Limb (tissue), 2 donors: ENCODE data around the gene POLG2.
A peak's percentile ranks its signal among the peaks of the same experiment; 100 is the strongest.

ENCODE experiments used
- DNase-seq, 2 donors: peaks; one replicate each; pipeline ENCODE4 v3.0.0-alpha.2; 2016; ENCODE audit errors: extremely low spot score in 2 of 2

The POLG2 gene

GRCh38 chr17:64496786-64497564 lies at the start of gene POLG2:
POLG2 (minus strand) TSS chr17:64497054; CDS start chr17:64496968, 86 bp downstream.
- peak; percentile 93 to 95 for DNase-seq

- no peak for DNase-seq
Measured at GRCh38 chr17:64544742-64545141, 47.9 kb upstream of the POLG2 start.

DNA sequence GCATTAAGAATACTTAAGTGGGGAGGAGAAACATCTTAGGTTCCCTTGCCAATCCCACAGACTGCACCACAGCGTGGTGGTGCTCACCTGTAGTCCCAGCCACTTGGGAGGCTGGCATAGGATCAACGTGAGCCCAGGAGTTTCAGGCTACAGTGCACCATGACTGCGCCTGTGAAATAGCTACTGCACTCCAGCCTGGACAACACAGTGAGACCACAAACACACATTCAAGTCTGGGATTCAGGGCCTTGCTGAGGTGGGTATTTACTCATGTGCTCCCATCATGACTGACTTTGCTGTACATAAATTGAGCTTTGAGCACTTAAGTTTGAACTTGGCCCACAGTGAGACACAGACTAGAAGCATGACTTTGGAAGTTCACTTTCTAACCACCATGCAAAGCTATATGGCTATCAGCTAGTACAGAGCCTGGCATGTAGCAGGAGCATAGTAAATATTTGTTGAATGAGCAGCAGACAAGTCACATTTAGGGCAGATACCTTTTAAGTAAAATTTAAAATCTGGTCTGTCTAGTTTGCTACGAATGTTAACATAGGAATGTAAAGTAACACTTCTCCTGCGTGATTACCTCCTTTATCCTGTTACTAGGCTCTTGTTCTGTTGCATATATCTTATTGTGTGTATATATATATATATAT lies 43.4 kb upstream of the POLG2 start:
- no peak for DNase-seq

DNA sequence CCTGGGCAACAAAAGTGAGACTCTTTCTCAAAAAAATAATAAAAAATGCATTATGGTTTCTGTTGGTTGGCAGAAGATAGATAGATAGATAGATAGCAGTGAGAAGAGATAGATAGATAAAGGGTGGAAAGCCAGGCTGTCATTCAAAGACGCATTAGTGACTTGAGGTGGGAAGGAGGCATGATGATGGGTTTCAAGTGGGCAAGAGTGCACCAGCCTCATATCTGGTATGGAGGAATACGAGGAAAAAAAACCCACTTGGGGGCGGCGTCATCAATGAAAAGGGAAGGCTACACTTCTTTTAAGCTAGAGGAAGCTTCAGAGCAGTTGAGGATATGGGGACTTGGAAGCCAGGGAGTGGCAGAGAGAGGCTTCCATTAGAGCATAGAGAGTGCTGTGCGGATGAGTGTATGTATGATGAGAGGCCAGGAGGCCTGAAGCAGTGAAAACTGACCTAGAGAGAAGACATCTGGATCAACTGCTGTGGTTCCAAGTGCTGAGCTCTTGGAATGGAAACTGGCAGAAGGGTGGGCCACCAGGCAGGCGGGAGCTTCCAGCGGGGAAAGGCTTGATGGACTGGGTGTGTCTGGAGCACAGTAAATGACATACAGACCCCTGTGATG lies 41.8 kb upstream of the POLG2 start:
- DNase-seq: no peak

DNA sequence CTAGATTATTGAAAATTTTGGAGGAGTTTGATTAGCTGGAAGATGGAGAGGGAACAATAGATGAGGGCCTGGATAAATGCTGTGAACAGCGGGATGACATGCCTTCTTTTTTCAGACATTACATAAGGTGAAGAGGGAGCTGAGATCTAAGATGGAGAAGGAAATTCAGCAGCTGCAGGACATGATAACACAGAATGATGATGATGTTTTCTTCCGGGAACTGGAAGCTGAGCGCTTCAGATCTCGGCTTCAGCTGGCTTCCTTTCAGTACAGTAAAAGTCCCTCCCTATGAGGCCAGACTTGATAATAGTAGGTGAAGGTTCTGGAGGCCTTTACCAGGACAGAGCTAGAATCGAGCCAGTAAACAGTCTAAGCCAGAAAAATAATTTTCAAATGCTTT lies 40.6 kb upstream of the POLG2 start:
- DNase-seq: no peak

DNA sequence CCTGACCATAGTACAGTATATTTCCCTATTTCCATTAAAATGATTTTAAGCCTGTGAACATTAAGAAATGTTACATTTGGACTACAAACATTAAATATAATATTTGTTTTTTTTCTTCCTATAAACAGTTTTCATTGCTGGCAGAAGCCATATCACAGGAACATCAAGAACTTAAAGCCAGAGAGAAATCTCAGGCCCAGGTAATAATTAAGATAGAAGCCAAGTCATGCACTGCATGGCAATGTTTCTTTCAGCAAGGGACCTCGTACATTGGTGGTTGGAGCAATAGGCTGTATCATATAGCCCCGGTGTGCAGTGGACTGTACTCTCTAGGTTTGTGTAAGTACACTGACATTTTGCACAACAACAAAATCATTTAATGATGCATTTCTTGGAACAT lies 40.1 kb upstream of the POLG2 start:
- no peak for DNase-seq

DNA sequence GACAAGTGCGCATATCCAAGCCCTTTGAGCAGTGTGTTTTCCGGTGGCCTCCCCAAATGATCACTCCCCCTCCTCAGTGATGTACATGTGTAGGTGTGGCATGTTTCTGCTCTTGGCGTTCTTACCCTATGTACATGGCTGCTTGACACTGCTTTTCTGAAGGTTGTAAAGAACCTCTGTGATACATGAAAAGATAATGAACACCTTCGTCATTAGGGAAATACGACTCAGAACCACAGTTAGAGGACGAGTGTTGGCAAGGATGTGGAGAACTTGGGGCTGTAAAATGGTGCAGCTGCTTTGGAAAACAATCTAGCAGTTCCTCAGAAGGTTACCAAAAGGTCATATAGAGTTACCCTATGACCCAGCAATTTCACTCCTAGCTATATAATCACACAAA lies 38.5 kb upstream of the POLG2 start:
- no peak for DNase-seq

DNA sequence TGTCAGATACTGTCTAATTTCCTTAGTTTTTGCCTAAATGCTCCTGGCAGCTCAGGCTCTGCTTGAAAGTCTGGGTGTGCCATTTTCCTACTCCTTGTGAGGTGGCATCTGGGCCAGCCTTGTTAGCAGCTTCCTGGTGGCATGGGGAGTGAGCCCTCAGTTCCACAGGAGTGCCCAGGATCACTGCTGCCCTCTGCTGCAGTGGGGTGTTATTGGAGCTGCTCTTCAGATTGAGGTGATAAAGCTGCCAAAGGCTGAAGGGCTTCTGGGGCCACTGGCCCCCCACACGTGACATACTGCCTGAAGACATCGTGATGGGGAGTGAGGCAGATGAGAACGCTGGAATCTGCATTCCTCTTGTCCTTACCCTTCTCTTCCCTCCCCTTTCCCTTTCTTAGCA lies 37.3 kb upstream of the POLG2 start:
- DNase-seq: no peak

- DNase-seq: no peak
Measured at GRCh38 chr17:64533784-64534183, 36.9 kb upstream of the POLG2 start.

- no peak for DNase-seq
Measured at GRCh38 chr17:64532409-64532808, 35.6 kb upstream of the POLG2 start.

DNA sequence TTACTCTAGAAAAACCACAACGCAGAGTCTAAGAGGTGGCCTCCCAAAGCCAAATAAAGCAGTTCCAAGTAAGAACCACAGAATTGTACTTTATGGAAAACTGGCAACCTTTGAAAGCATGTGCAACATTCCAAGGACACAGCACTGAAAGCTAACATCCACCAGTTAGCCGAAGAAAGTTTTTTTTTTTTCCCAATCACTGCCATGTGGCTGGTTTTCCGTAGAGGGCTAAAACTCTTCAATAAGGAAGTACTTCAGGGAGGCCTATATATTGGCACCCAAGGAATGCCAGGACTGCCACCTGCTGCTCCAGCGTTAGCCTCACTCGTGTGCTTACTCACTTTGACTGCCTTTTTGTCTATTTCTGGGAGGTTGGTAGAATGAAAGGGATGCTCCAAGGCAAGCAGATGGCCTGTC lies 35.1 kb upstream of the POLG2 start:
- peak in 1 of 2 donors; percentile 38 for DNase-seq

- no peak for DNase-seq
Measured at GRCh38 chr17:64529221-64529620, 32.4 kb upstream of the POLG2 start.

DNA sequence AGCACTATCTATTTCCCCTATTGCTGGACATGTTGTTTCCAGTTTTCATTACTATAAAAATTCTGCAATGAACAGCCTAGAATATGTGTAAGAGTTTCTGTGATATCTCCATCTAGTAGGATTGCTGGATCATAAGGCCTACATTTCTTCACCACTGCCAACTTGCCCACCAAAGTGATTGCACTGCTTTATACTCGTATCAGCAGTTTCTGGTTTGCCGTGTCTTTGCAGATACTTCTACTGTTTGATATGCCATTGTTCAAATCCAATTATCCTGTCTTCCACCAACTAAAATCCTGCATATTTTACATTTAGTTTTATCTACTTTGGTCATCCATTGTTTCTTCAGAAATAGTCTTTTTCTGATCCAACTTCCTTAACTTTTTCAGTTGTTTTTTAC lies 31.1 kb upstream of the POLG2 start:
- DNase-seq: no peak

GRCh38 chr17:64520359-64520758 lies 23.5 kb upstream of the POLG2 start:
- DNase-seq: no peak

GRCh38 chr17:64519601-64520000 lies 22.7 kb upstream of the POLG2 start:
- no peak for DNase-seq

DNA sequence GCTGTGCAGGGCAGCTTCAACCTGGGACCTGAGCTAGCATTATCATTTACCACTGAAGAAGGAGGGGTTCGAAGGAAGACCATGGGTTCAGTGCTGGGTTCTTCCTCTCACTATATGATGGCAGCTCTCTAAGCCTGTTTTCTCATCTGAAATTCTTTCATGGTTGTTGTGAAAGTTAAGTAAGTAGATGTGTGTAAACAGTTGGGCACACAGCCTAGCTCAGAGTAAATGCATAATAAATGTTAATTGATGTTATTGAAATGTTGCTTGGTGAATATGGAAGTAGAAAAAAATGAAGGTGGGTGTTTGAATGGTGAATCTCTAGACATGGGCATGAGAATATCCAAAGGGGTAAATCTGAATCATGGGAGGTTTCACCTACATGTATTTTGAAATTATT lies 19.0 kb upstream of the POLG2 start:
- no peak for DNase-seq

DNA sequence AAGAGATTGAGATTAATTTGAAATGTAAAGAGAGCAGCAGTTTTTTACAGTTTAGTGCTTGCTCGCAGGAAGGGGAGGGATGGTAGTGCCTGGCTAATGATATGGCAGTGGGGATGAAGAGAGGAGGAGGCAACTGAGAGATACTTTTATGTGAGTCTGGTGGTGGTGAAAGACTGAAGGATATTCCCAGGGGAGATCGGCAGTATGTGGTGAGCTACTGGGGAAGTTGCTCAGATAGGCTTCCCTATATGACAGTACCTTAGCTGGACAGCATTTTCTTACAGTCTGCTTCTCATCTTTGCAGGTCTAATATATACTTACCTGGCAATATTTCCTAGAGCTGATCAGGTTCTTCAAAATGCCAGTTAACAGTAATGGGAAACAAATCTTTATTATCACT lies 18.6 kb upstream of the POLG2 start:
- no peak for DNase-seq

DNA sequence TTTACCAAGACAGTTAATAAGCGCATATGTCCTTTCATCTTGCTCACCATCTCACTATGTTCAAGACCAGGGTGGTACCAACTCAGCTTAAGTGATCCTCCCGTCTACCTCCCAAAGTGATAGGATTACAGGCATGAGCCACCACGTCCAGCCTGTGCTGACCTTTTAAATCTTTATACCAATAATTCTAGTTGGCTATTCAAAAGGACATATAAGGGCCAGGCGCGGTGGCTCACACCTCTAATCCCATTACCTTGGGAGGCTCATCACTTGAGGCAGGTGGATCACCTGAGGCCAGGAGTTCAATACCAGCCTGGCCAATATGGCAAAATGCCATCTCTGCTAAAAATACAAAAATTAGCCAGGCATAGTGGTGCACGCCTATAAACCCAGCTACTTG lies 12.3 kb upstream of the POLG2 start:
- DNase-seq: no peak

DNA sequence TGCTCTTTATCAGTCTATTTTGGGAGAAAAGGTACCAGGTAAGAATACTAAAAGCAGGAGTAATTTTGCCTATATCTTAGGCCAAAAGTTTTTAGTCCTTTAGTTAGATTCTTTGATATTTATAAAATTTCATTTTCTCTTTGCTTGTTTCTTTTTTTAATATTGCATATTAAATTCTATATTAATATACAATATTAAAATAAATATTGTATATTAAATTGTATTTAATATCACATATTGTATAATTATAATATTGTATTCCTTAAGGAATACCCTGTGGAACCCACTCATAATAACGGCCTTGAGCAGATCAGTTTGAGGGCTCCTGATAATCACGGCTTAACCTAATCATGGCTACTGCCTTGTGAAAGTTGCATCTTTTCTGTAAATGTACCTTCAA lies 11.8 kb upstream of the POLG2 start:
- DNase-seq: no peak

- DNase-seq: peak; percentile 72 to 85
Measured at GRCh38 chr17:64507413-64507782, 10.5 kb upstream of the POLG2 start.

- peak; percentile 97 for DNase-seq
Measured at GRCh38 chr17:64506576-64507412, 9.9 kb upstream of the POLG2 start, which contains the start of gene CEP95. CEP95 (plus strand) TSS chr17:64506977; CDS start chr17:64507098, 121 bp downstream.

GRCh38 chr17:64506201-64506575 lies 9.3 kb upstream of the POLG2 start, which contains the start of gene DDX5:
DDX5 (minus strand) TSS chr17:64506289; CDS start chr17:64506119, 170 bp downstream.
- peak; percentile 97 to 98 for DNase-seq
